ENCODE measurements around the gene DHX34.
"Not testable (repeated sequence)": the region's sequence is repeated elsewhere in the genome, so short reads cannot be mapped to it uniquely, and the experiment has no call there.

Gene DHX34

DNA sequence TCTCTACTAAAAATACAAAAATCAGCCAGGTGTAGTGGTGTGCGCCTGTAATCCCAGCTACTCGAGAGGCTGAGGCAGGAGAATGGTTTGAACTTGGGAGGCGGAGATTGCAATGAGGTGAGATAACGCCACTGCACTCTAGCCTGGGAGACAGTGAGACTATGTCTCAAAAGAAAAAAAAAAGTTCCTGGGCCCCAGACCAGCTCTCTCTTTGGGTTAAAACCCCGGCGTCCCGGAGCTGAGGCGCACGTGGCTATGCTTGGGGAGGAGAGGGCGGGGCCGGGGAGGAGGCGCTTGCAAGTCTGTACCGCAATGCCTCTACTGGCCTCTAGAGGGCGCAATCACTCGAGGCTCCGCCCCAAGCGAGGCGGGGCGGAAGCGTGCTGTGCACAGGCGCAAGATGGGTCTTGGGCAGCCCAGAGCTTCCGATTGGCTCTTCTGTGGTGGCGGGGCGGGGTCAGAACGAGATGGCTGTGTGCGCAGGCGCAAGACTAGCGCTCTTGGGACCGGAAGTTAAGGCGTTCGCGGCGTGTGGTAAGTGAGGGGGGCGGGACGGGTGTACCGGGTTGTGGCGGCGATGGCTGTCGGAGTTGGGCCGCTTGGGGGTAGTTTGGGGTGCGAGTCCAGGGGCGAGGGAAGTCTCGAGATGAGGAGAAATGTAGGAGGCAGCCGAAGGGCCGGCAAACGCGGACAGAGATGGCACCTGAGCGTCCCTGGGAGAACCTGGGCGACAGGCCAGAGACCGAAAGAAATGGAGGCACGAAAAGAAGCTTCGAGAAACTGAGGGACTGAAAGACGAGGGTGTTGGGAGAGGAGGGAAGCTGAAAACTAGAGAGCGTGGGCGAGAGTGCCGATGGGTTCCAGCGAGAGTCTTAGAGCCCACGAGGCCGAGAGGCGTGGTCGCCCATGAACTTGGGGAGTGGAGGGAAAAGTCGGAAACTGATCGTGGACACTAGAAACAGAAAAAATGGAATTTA lies at the start of gene DHX34:
Gene DHX34 (plus strand): TSS at position 497 of the 977 bp plus-strand sequence. CDS start 3,716 bp downstream, outside the sequence.
- FAIRE-seq (peak; percentile 99), DNase-seq (ENCODE audit: insufficient read length, low spot score) (peak; percentile 98)

- FAIRE-seq = not testable (repeated sequence)
Observed at GRCh38 chr19:47300867-47301266, 48.2 kb upstream of the DHX34 start.

GRCh38 chr19:47302249-47302648 lies 46.9 kb upstream of the DHX34 start:
- FAIRE-seq (no peak), DNase-seq (ENCODE audit: insufficient read length, low spot score) (no peak)

More at GRCh38 chr19:47300867-47301266, 48.2 kb upstream of the DHX34 start:
- DNase-seq (ENCODE audit: insufficient read length, low spot score) = not testable (repeated sequence)

- no peak for DNase-seq (ENCODE audit: insufficient read length, low spot score)
- no peak for FAIRE-seq
Observed at GRCh38 chr19:47303966-47304365, 45.1 kb upstream of the DHX34 start.

DNA sequence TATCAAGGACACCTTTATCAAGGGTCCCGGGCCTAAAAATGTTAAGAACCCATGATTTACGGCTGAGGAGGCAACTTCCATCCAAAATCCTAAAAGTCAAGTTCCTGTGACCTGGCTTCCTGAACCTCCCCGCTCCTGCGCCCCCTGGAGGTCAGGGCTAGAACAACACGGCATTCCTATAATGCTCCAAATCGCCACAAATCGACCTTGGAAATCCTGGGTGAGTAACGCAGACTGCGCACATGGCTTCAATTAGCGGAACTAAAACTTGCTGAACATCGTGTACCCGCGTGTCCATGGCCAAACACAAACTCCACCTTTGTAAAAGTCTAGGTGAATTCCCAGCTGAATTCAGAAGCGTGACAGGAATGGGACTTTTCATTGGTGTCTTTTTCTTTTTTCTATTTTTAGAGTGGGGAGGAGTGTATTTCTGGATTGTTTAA lies 43.8 kb upstream of the DHX34 start:
- FAIRE-seq (peak; percentile 72), DNase-seq (ENCODE audit: insufficient read length, low spot score) (no peak)

DNA sequence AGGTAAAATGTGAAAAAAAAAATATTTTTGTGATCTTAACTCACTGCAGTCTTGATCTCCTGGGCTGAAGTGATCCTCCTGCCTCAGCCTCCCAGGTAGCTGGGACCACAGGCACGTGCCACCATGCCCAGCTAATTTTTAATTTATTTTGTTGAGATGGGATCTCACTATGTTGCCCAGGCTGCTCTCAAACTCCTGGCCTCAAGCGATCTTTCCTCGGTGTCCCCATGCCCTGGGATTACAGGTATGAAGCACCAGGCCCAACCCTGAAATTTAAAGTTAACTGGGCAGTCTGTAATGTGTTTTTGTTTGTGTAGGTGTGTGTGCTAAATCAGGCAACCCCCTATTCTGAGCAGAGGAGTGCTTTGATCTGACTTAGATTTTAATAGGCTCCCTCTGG lies 42.8 kb upstream of the DHX34 start:
- no peak for DNase-seq (ENCODE audit: insufficient read length, low spot score)
- no peak for FAIRE-seq

DNA sequence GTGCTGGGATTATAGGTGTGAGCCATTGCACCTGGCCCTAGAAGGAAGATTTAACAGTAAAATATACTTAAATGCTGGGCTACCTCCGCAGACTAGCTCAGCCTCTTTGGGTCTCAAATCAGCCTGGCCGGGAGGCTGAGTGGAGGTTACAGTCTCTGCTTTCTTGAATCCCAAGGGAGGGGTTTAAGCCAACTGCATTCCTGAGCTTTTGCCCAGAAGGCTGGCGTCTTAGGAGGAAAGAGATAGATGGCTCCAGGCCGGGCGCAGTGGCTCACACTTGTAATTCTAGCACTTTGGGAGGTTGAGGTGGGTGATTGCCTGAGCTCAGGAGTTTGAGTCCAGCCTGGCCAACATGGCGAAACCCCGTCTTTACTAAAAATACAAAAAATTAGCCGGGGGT lies 40.1 kb upstream of the DHX34 start:
- DNase-seq (ENCODE audit: insufficient read length, low spot score) (no peak), FAIRE-seq (no peak)

DNA sequence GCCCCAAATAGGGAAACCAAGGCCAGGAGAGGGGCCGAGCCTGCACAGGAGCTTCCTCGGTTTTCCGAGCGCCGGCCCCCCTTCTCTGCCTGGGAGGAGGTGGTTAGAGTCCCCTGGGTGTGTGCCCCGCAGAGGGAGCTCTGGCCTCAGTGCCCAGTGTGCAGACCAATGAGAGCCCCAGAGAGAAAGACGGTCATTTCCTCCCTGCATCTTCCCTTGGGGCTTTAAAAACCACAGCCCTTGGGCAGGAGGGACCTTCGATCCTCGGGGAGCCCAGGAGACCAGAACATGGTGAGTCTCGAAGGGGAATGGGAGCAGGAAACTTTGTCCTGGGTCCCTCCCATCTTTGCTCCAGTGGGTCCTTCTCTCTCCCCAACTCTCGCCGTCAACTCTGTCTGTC lies 39.5 kb upstream of the DHX34 start, which contains the start of gene C5AR1:
Gene C5AR1 (plus strand): TSS at position 254 of the 400 bp plus-strand sequence. CDS start 35 bp downstream, at position 289.
- no peak for FAIRE-seq
- DNase-seq (ENCODE audit: insufficient read length, low spot score) = no peak

GRCh38 chr19:47310323-47310722 lies 38.8 kb upstream of the DHX34 start:
- FAIRE-seq = no peak
- DNase-seq (ENCODE audit: insufficient read length, low spot score) = no peak

DNA sequence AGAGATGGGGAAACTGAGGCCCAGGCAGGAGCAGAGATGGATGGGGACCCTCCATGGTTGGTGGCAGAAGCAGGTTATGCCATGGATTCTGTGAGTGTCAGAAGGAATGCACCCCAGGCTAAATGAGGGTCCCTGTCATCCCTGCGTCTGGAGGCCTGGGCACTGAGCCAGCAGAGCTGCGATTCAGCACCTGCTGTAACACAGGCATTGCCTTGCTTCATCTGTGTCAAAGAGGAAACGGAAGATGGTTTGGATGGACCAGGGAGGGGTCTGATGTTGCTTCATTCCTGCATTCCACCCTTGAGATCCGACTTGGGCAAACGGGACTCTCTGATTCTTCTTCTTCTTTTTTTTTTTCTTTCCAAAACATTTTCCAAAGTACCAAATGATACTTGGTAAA lies 38.3 kb upstream of the DHX34 start:
- DNase-seq (ENCODE audit: insufficient read length, low spot score) (no peak), FAIRE-seq (no peak)

GRCh38 chr19:47312366-47313006 lies 36.6 kb upstream of the DHX34 start:
- DNase-seq (ENCODE audit: insufficient read length, low spot score) (no peak), FAIRE-seq (no peak)

DNA sequence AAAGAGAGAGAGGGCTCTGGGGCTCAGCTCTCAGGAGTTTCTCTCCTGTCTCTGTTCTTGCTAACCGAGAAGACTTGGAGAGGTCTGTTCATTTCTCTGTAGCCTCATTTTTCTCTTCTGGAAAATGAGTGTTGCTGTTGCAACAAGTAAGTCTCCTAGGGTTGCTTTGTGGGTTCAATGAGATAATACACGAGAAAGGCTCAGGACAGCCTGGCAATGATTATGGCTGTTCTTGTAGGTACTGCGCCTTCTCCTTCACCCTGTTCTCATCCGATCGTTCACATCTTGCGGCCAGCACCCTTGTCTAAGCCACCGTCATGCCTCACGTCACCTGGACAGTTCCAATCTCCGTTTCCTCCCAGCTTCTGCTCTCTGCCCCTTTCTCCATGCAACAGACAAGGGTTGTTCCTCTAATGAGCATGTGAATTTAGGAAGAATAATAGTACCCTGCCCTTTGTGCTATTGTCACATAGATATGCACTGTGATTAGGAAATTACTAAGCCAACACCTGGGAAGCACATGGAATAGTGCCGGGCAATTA lies 35.3 kb upstream of the DHX34 start:
- no peak for FAIRE-seq
- DNase-seq (ENCODE audit: insufficient read length, low spot score) = no peak

DNA sequence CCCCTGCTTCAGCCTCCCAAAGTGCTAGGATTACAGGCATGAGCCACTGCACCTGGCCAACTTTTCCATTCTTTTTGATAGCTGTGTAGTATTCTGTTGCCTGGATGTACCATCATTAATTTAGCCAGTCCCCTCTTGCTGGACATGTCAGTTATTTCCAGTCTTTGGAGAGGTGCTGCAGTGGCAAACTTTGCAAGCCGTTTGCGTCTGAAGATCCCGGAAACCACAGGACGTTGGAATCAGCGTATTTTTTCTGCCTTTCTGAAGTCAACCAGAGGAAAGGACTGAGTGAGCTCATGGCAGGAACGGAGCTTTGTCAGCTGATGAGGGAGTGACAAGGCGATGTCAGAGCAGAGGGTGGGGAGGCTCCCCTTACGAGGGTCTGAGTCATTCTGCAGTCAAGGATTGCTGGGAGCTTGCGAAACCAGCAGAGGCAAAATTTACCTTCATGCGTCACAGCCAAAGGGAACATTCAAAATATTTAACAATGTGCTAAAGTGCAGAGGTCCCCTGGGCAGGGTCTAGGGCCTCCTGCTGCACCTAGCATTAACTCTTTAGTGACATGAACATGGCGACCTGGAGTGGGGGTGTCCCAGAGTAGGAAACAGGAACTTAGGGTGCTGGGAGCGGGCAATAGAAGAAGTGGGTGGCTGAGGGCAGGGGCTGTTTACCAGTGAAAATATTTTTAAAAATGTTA lies 33.8 kb upstream of the DHX34 start:
- FAIRE-seq = no peak
- no peak for DNase-seq (ENCODE audit: insufficient read length, low spot score)

- FAIRE-seq = no peak
- DNase-seq (ENCODE audit: insufficient read length, low spot score) = no peak
Observed at GRCh38 chr19:47316513-47316912, 32.6 kb upstream of the DHX34 start.

DNA sequence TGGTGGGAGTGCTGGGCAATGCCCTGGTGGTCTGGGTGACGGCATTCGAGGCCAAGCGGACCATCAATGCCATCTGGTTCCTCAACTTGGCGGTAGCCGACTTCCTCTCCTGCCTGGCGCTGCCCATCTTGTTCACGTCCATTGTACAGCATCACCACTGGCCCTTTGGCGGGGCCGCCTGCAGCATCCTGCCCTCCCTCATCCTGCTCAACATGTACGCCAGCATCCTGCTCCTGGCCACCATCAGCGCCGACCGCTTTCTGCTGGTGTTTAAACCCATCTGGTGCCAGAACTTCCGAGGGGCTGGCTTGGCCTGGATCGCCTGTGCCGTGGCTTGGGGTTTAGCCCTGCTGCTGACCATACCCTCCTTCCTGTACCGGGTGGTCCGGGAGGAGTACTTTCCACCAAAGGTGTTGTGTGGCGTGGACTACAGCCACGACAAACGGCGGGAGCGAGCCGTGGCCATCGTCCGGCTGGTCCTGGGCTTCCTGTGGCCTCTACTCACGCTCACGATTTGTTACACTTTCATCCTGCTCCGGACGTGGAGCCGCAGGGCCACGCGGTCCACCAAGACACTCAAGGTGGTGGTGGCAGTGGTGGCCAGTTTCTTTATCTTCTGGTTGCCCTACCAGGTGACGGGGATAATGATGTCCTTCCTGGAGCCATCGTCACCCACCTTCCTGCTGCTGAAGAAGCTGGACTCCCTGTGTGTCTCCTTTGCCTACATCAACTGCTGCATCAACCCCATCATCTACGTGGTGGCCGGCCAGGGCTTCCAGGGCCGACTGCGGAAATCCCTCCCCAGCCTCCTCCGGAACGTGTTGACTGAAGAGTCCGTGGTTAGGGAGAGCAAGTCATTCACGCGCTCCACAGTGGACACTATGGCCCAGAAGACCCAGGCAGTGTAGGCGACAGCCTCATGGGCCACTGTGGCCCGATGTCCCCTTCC lies 28.9 kb upstream of the DHX34 start:
- FAIRE-seq (no peak), DNase-seq (ENCODE audit: insufficient read length, low spot score) (no peak)

DNA sequence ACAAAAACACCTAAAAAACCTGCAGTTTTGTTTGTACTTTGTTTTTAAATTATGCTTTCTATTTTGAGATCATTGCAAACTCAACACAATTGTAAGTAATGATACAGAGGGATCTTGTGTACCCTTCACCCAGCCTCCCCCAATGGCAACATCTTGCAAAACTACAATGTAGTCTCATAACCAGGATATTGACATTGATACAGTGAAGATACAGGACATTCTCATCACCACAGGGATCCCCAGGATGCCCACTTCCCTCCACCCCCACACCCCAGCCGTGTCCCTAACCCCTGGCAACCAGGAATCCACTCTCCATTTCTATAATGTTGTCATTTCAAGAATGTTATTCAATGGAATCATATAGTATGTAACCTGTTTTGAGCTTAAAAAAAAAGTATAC lies 27.5 kb upstream of the DHX34 start:
- no peak for DNase-seq (ENCODE audit: insufficient read length, low spot score)
- FAIRE-seq = no peak

DNA sequence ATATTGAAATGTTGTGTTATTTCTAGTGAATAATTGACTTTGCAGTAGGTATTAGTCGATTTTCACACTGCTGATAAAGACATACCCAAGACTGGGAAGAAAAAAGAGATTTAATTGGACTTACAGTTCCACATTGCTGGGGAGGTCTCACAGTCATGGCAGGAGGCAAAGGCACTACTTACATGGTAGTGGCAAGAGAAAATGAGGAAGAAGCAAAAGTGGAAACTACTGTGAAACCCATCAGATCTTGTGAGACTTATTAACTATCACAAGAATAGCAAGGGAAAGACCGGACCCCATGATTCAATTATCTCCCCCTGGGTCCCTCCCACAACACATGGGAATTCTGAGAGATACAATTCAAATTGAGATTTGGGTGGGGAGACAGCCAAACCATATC lies 27.1 kb upstream of the DHX34 start:
- FAIRE-seq (no peak), DNase-seq (ENCODE audit: insufficient read length, low spot score) (no peak)

- FAIRE-seq = no peak
- no peak for DNase-seq (ENCODE audit: insufficient read length, low spot score)
Observed at GRCh38 chr19:47323409-47323808, 25.7 kb upstream of the DHX34 start.

GRCh38 chr19:47323872-47324271 lies 25.2 kb upstream of the DHX34 start:
- DNase-seq (ENCODE audit: insufficient read length, low spot score) = no peak
- no peak for FAIRE-seq

GRCh38 chr19:47324502-47324901 lies 24.6 kb upstream of the DHX34 start:
- DNase-seq (ENCODE audit: insufficient read length, low spot score) = no peak
- no peak for FAIRE-seq

Data from GM19239 (cell line).